ENCODE measurements around the gene SEPTIN6.
A peak's percentile ranks its signal among the peaks of the same experiment; 100 is the strongest.

SEPTIN6 gene

DNA sequence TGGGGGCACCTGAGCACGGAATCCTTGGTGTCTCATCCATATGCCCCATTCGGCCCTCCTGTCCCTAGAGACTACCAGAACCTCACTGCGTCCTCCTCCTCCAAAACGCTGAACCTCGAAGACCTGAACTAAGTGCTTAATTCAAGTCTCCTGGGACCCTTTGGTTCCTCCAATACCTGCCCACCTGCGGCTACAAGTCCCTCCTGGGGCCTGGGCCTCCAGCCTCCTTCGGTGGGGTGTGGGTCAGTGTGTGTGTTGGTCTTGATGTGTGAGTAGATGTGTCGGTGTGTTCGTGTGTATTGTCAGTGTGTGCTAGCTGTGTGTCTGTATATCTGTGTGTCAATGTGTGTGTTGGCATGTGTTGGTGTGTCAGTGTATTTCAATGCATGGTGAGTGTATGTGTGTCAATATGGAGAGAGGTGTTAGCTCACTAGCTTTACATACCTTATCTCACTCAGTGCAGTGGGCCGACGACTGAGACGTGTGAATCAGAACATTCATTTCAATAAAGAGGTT, 2.6 kb upstream of the SEPTIN6 start:
- no peak for DNase-seq (ENCODE audit: low read depth in 1 of 2, low spot score in 1 of 2)
- Histone ChIP-seq H3K27ac (replicated peaks) (no peak overlapping the region), H3K4me3 (replicated peaks; ENCODE audit: insufficient read depth, low read length) (no peak overlapping the region), H3K27me3 (ENCODE audit: insufficient read depth, poor library complexity, severe bottlenecking) (no peaks in the 10 kb centered on the region)
- TF ChIP-seq, protein P1, sequence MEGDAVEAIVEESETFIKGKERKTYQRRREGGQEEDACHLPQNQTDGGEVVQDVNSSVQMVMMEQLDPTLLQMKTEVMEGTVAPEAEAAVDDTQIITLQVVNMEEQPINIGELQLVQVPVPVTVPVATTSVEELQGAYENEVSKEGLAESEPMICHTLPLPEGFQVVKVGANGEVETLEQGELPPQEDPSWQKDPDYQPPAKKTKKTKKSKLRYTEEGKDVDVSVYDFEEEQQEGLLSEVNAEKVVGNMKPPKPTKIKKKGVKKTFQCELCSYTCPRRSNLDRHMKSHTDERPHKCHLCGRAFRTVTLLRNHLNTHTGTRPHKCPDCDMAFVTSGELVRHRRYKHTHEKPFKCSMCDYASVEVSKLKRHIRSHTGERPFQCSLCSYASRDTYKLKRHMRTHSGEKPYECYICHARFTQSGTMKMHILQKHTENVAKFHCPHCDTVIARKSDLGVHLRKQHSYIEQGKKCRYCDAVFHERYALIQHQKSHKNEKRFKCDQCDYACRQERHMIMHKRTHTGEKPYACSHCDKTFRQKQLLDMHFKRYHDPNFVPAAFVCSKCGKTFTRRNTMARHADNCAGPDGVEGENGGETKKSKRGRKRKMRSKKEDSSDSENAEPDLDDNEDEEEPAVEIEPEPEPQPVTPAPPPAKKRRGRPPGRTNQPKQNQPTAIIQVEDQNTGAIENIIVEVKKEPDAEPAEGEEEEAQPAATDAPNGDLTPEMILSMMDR (IDR thresholded peaks at IDR 0.05; ENCODE audit: insufficient read depth, low read length): no peak
- TF ChIP-seq POLR2AphosphoS5 (IDR thresholded peaks at IDR 0.05; ENCODE audit: low read depth) (no peak), SPI1 (IDR thresholded peaks at IDR 0.05; ENCODE audit: borderline replicate concordance, low read depth) (no peak), GABPA (IDR thresholded peaks at IDR 0.05; ENCODE audit: low read depth) (no peak)
- TF ChIP-seq, protein P2, sequence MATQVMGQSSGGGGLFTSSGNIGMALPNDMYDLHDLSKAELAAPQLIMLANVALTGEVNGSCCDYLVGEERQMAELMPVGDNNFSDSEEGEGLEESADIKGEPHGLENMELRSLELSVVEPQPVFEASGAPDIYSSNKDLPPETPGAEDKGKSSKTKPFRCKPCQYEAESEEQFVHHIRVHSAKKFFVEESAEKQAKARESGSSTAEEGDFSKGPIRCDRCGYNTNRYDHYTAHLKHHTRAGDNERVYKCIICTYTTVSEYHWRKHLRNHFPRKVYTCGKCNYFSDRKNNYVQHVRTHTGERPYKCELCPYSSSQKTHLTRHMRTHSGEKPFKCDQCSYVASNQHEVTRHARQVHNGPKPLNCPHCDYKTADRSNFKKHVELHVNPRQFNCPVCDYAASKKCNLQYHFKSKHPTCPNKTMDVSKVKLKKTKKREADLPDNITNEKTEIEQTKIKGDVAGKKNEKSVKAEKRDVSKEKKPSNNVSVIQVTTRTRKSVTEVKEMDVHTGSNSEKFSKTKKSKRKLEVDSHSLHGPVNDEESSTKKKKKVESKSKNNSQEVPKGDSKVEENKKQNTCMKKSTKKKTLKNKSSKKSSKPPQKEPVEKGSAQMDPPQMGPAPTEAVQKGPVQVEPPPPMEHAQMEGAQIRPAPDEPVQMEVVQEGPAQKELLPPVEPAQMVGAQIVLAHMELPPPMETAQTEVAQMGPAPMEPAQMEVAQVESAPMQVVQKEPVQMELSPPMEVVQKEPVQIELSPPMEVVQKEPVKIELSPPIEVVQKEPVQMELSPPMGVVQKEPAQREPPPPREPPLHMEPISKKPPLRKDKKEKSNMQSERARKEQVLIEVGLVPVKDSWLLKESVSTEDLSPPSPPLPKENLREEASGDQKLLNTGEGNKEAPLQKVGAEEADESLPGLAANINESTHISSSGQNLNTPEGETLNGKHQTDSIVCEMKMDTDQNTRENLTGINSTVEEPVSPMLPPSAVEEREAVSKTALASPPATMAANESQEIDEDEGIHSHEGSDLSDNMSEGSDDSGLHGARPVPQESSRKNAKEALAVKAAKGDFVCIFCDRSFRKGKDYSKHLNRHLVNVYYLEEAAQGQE (IDR thresholded peaks at IDR 0.05; ENCODE audit: insufficient replicate concordance, low read depth): no peak

DNA sequence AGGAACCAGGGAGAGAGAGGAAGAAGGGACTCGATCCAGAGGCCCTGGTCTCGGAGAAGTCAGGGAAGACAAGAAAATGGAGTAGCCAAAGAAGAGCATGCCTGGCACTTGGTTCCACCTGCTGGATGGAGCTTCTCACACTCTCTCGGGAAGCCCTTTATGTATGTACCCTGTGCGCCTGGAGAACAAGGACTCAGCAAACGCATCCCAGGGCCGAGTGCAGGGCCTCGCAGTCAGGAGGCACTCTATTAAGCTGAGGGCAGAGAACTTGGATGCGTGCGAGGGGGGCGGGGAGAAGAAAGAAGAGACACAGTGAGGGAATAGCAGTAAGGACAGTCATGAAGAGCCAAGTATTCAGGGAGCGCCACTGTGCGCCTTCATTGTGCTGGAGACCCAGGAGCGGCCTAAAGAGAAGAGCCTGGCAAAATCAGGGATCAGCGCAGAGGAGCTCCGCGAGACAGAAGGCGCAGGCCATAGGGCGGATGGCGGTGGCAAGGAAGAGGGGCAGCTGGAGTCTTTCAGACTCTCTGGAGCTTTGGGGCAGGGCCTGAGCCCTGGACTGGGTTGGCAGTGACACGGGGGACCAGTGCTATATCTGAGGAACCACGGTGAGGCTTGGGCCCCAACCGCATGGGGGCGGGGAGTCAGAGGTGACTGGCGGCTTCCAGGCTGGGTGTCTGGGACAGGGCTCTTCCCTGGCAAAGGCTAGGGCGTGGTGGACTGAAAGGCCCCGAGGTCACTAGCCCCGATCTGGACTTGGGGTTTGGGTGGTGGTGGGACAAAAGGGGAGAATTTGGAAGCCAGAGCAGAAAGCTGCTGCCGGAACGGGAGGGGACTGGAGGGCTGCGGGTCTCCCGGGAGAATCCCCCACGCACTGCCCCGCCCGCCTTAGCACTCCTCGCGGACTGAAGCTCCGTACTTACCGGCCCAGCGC, 1.9 kb upstream of the SEPTIN6 start:
- no peak for DNase-seq (ENCODE audit: low read depth in 1 of 2, low spot score in 1 of 2)
- Histone ChIP-seq H3K27me3 (ENCODE audit: insufficient read depth, poor library complexity, severe bottlenecking) (no peaks in the 10 kb centered on the region), H3K4me3 (replicated peaks; ENCODE audit: insufficient read depth, low read length) (no peak overlapping the region), H3K27ac (replicated peaks) (no peak overlapping the region)
- TF ChIP-seq, protein P2 (IDR thresholded peaks at IDR 0.05; ENCODE audit: insufficient replicate concordance, low read depth): no peak
- TF ChIP-seq POLR2AphosphoS5 (IDR thresholded peaks at IDR 0.05; ENCODE audit: low read depth) (no peak), GABPA (IDR thresholded peaks at IDR 0.05; ENCODE audit: low read depth) (no peak), SPI1 (IDR thresholded peaks at IDR 0.05; ENCODE audit: borderline replicate concordance, low read depth) (no peak)
- TF ChIP-seq, protein P1 (IDR thresholded peaks at IDR 0.05; ENCODE audit: insufficient read depth, low read length): no peak

DNA sequence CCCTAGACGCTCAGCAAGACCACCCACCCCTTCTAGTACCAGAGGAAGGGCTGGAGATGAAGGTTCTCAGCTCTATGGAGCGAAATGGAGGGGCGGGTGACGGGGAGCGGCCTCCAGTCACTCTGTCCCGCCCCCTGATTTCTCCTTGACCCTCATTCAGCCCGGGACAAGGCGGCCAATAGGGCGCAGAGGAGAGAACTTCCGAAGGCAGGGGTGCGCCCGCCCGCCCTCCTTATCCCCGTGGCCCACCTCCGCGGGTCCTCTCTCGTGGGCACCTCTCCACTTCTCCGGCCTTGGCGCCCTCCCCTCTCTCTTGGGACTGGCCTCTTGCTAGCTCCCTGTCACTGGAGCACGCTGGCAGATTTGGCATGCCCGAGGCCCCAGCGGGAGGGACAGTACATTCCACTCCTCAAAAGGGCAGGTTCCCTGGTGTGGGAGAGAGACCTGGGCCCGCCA, 1.1 kb upstream of the SEPTIN6 start:
- Histone ChIP-seq H3K4me3 (replicated peaks; ENCODE audit: insufficient read depth, low read length) (no peak overlapping the region), H3K27ac (replicated peaks) (peak overlapping the region; percentile 89; the same call in 1 of the 2 replicates), H3K27me3 (ENCODE audit: insufficient read depth, poor library complexity, severe bottlenecking) (no peaks in the 10 kb centered on the region)
- TF ChIP-seq GABPA (IDR thresholded peaks at IDR 0.05; ENCODE audit: low read depth): no peak
- TF ChIP-seq, protein P2 (IDR thresholded peaks at IDR 0.05; ENCODE audit: insufficient replicate concordance, low read depth): no peak
- TF ChIP-seq, protein P1 (IDR thresholded peaks at IDR 0.05; ENCODE audit: insufficient read depth, low read length): no peak
- TF ChIP-seq SPI1 (IDR thresholded peaks at IDR 0.05; ENCODE audit: borderline replicate concordance, low read depth): no peak
- no peak for TF ChIP-seq POLR2AphosphoS5 (IDR thresholded peaks at IDR 0.05; ENCODE audit: low read depth)
- DNase-seq (ENCODE audit: low read depth in 1 of 2, low spot score in 1 of 2): no peak

Measured in HL-60 (cell line).